Measurements from ENCODE around the gene PPP2R5C.

PPP2R5C gene

DNA sequence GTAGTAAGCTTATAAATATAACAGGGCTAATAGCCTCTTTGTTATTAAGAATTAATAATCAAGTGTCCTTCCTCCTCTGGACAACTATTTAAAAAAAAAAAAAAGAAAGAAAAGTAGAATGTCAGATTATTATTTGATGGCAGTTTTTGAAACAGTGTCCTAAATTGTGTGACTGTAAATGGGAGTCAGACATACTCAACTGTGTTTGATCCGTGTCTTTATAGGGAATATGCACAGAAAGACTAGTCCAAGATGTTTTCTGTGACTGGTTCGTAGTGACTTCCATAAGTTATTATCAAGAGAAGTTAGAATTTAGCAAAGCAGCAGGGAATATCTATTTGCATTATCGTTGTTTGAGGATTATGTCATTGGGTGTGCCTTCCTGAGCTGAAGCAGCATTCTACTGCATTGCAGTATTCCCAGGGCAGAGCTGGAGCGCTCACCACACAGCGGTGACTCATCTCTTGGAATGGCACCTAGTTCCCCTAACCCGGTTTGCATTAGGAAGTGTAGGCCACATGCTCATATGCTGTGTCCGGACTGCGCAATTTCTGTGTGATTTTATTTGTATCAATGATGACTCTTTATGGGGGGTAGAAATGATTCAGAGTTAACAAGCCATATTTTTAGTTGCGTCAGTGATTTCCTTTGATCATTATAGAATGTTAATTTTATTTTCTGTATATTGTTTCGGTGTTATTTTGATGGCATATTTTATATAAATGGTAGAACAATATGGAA is 210.8 kb downstream of the PPP2R5C start:
- DNase-seq, result no peak

- no peak for DNase-seq
Measured at GRCh38 chr14:101973356-101973755, 211.8 kb downstream of the PPP2R5C start.

- DNase-seq, result no peak
Measured at GRCh38 chr14:101975231-101975630, 213.7 kb downstream of the PPP2R5C start.
